ENCODE data around the gene EGFR. TPM values are rescaled to one million over a fixed set of nuclear protein-coding genes. Genes with fewer than 3 reads are reported as not detected.

Gene EGFR
- total RNA-seq, 1 experiment from 2014 or later: 52.7 TPM

DNA sequence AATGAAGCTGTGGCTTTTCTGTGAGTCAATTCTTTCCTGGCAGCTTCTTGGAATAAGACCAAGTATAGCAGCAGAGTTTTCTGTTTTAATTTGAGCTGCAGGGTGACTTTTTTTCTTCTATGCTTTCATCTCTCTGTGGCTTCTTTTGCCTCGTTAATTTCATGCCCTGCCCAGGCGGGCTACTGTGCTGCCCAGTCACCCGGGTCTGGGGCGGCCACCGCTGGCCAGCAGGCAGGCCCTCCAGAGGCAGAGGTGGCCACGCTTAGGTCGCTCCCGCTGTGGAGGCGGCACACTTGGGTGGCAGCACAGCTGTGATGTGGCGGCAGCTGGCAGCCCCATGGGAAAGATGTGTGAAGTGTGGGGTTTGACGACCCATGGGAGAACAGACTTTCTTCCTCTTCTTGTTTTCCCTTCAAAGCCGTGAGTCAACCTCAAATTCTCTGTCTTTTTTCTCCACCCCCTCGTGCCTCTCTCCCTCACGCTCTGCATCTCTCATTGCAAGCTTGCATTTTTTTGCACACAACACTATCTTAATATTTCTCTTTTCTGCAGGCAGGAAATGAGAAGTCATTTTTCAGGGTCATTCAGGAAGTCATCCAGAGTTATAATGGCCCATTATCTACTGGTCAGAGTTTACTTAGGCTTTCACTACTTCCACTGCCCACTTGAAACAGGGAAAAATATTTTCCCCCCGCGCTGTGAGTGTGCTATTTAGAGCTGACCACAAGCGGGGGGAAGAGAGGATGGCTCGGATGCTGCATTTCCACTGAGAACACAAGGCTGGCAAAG is 67.8 kb downstream of the EGFR start:
- in situ Hi-C loops (cut with HindIII; ENCODE audit: low pct_unique_long_range_greater_than_20kb, low sequenced_read_pairs): loop anchor here (25.0 kb wide), 1 partner anchor 249 kb away; no protein-coding TSS in a partner anchor
- DNase-seq (ENCODE audit: low read depth): peak; percentile 98

DNA sequence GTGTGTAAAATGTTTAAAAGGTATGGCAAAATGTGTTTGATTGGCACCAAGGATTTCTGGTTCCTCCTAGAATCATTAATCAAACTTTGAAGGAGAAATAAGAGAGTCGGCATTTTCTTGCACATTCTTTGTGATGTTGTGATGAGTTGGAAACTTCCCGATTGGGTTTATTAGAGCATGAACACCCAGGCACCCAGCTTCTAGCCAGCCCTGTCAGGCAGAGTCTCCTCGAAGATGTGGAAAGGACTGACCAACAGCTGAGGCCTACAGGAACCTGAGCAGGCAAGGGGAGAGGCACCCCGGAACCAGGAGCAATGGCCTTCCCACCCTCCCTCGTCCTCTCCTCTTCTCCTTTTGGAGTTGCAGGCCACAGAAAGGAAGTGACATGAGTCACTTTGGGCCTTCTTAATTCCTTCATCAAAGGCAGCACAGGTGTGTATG is 68.7 kb downstream of the EGFR start:
- in situ Hi-C loops (cut with HindIII; ENCODE audit: low pct_unique_long_range_greater_than_20kb, low sequenced_read_pairs): loop anchor here (25.0 kb wide), 1 partner anchor 250 kb away; no protein-coding TSS in a partner anchor
- peak; percentile 57 for DNase-seq (ENCODE audit: low read depth)

DNA sequence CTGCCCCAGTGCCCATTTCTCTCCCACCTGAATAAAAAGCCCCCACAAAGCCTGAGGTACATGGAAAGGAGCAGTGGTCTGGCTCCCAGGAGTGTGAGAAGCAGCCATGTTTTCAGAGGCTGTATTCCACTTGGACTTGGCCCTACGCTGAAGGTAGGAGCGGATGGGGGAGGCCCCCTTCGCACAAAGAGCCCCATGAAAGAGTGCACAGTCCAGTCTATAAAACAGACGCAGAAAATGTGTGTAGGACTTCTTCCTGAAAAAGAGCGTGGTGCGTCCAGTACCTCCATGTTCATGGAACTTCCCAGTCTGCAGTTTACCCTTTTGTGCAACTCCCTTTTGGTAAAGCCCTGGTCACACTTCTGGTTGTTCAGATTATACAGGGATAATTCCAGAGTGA is 69.3 kb downstream of the EGFR start:
- in situ Hi-C loops (cut with HindIII; ENCODE audit: low pct_unique_long_range_greater_than_20kb, low sequenced_read_pairs): loop anchor here (25.0 kb wide), 1 partner anchor 251 kb away; no protein-coding TSS in a partner anchor
- DNase-seq (ENCODE audit: low read depth): no peak

DNA sequence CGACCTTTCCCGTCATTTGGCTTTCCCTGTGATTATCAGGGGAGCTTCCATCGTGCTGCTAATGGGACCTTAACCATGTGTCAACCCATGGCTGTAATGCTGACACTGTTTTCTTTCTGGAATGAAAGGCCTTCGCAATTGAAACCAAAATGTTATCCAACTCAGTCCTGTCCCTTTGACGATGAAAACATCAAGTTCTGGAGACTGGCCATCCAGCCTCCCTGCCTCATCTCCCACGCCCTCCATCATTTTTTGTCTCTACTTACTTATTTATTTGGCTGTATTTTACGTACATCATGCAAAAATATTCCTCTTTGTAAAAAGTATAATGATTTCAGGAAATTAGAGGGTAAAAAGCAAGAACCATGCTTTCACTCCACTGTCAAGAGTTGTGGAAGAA is 69.8 kb downstream of the EGFR start:
- no peak for DNase-seq (ENCODE audit: low read depth)
- in situ Hi-C loops (cut with HindIII; ENCODE audit: low pct_unique_long_range_greater_than_20kb, low sequenced_read_pairs): loop anchor here (25.0 kb wide), 1 partner anchor 251 kb away; no protein-coding TSS in a partner anchor

DNA sequence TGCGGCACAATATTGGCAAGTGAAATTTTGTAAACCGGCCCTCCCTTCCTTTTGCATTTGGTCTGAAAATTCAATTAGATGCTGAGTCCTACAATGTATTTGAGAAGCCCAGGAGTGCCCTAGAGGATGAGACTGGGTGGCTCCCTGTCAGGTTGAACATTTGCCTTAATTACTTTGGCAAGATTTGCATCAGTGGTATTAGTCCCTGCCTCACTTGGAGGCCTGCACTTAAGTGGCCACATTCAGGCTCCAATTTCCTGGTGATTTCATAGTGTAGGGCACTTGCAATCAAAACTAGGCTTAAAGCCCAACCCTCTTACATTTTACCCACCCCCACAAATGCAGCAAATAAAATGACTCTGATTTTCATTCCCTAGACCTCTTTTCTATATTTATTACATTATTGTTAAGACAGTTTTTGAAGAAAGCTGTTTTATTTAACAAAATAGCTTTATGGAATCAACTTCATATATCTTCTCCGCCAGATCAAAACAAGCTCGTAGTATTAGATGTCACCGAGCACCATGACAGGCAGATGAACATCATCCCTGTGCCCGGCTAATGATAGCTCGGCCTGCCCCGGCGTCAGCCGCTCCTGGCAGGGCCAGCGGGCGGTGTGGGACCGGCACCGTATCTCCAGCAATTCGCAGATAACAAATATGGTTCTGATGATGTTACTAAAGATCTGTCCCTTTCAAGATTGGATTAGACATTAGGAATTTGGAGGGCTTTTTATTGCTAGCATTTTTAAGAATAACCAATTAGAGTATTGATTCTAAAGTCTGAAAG is 73.6 kb downstream of the EGFR start:
- no peak for DNase-seq (ENCODE audit: low read depth)
- in situ Hi-C loops (cut with HindIII; ENCODE audit: low pct_unique_long_range_greater_than_20kb, low sequenced_read_pairs): loop anchor here (25.0 kb wide), 1 partner anchor 255 kb away; no protein-coding TSS in a partner anchor

DNA sequence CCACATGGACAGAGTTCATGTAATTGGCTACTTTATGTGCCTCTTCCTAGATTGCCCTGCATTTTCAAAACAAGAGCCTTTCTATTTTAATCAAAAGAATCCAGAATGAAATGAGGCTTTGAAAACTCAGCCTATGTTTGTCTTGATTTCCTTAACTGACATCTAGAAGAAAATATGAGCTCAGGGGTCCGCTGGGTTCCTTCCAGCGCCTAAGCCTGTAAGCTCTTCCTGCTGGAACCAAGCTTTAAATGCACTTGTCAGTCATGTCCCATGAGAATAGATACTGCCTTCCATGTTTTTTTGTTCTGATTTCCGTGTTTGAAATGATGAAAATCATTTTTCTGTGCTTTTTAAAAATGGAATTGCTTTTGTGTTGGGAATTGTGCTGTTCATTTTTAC is 74.2 kb downstream of the EGFR start:
- no peak for DNase-seq (ENCODE audit: low read depth)
- in situ Hi-C loops (cut with HindIII; ENCODE audit: low pct_unique_long_range_greater_than_20kb, low sequenced_read_pairs): loop anchor here (25.0 kb wide), 1 partner anchor 256 kb away; no protein-coding TSS in a partner anchor

DNA sequence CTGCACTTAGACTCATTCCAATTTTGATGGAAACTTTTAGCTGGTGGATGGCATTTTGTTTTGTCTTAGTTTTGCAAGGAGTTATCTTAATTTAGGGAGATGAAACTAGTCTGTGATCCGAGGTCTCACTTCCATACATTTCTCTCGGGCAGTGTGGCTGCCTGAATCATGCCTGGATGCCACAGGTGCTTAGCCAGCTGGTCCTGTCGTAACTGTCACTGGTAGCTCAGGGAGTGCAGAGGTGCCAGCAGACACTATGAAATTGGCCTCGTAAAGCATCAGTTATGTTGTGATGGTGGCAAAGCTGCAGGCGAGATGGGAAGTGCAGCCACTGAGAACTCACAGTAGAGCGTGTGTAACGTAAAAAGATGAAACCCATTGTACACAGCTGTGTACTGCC is 74.9 kb downstream of the EGFR start:
- no peak for DNase-seq (ENCODE audit: low read depth)
- in situ Hi-C loops (cut with HindIII; ENCODE audit: low pct_unique_long_range_greater_than_20kb, low sequenced_read_pairs): loop anchor here (25.0 kb wide), 1 partner anchor 256 kb away; no protein-coding TSS in a partner anchor

DNA sequence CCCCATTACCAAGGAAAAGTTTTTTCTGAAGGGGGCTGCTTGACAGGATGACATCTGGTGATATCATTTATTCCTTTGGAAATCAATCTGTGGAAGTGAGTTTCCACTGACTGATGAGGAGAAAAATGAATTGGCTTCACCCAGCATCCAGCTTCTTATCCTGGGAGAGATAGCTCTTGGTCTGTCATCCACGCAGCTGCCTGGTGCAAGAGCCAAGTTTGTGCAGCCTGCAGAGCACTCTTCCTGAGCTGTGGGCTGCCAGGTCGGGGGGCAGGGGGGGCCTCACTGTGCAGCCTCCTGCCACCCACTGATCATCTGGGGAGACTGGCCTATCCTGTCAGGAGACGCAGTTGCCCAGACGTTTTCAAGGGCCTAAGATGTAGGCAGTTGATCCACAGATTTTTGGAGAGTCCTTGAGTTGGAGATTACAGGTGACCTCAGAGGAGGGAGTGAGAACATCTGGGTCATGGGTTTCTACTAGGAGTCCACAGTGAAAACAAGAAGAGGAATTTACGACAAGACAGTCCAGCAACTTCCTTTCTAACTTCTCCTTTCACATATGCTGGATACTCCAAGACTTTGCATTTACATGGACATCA is 75.4 kb downstream of the EGFR start:
- in situ Hi-C loops (cut with HindIII; ENCODE audit: low pct_unique_long_range_greater_than_20kb, low sequenced_read_pairs): loop anchor here (25.0 kb wide), 1 partner anchor 257 kb away; no protein-coding TSS in a partner anchor
- no peak for DNase-seq (ENCODE audit: low read depth)

DNA sequence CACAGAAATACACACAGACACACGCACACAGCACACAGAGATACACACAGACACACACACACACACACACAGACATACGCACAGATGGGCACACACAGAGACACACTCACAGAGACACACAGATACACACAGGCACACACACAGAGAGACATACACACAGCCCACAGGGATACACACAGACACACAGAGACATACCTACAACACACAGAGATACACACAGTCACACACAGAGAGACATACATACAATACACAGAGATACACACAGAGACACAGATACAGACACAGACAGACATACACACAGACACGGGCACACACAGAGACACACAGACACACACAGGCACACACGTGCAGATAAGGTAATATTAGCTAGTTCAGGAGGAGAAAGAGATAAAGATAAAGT is 76.9 kb downstream of the EGFR start:
- in situ Hi-C loops (cut with HindIII; ENCODE audit: low pct_unique_long_range_greater_than_20kb, low sequenced_read_pairs): loop anchor here (25.0 kb wide), 1 partner anchor 258 kb away; no protein-coding TSS in a partner anchor
- no peak for DNase-seq (ENCODE audit: low read depth)

DNA sequence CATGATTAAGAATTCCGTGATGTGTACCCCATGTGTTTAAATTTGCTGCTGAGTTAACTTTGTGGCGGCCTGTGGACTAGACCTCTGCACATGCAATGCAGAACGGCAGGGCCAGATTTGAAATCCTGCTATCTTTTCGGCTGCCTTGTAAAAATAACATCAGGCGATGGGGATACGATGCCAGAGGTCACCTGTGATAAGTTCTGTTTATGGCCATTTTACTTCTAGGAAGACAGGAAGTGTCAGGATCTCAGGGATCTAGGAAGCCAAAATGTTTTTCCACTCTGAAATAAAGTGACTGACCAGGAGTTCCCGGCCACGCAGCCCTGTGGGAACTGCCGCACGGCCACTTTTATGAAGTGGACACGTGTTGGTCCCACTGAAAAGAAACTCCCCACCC is 77.5 kb downstream of the EGFR start:
- in situ Hi-C loops (cut with HindIII; ENCODE audit: low pct_unique_long_range_greater_than_20kb, low sequenced_read_pairs): loop anchor here (25.0 kb wide), 1 partner anchor 259 kb away; no protein-coding TSS in a partner anchor
- no peak for DNase-seq (ENCODE audit: low read depth)

DNA sequence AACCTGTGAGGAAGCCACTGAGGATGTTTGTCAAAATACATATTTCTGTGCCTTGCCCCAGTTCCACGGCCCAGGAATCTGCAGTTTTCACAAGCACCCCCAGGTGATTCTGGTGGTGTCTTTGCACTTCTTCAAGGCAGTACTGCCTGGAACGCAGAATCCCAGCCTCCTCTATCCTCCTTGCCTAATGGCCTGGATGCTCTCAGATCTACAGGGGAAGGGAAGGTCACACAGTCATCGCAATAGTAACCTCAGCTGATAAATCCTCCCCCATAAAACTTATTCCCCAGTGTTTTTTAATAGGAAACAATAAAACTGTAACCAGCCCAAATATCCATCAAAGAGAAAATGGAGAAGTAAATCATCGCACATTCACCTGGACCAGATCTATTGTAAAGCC is 78.3 kb downstream of the EGFR start:
- in situ Hi-C loops (cut with HindIII; ENCODE audit: low pct_unique_long_range_greater_than_20kb, low sequenced_read_pairs): loop anchor here (25.0 kb wide), 1 partner anchor 260 kb away; no protein-coding TSS in a partner anchor
- DNase-seq (ENCODE audit: low read depth): no peak

DNA sequence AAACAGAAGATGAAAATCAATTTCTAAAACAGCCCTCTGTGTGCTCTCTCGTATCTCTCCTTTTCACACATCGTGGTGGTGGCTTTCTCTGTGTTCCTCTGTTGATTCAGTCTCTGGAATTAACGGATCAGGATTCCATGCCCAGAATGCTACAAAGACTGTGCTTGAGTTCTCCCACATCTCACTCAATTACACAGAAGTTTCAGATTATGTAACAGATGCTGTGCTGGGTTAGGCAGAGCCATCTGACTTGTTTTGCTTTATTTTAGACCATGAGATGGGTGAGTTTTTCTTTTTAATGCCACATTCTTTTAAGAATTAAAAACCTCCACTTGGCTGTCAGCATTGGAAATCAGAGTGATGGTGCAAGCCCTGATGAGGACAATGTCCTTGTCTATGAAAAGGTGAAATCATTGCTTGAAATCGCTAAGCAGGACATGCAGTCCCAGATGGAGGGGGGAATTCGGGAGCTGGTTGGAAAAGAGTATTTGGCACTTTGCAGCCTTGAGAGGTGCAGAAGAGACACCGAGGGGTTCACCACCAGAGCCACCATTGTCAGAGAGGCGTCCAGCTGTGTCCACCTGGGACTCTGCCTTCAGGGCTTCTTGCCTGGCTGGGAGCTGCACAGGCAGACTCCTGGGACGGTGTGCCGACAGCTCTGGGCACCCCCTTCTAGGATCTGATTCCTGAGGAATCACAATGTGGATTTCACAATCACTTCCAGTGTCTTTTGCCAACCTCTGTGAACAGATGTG is 80.4 kb downstream of the EGFR start:
- in situ Hi-C loops (cut with HindIII; ENCODE audit: low pct_unique_long_range_greater_than_20kb, low sequenced_read_pairs): loop anchor here (25.0 kb wide), 1 partner anchor 262 kb away; no protein-coding TSS in a partner anchor
- DNase-seq (ENCODE audit: low read depth): no peak

DNA sequence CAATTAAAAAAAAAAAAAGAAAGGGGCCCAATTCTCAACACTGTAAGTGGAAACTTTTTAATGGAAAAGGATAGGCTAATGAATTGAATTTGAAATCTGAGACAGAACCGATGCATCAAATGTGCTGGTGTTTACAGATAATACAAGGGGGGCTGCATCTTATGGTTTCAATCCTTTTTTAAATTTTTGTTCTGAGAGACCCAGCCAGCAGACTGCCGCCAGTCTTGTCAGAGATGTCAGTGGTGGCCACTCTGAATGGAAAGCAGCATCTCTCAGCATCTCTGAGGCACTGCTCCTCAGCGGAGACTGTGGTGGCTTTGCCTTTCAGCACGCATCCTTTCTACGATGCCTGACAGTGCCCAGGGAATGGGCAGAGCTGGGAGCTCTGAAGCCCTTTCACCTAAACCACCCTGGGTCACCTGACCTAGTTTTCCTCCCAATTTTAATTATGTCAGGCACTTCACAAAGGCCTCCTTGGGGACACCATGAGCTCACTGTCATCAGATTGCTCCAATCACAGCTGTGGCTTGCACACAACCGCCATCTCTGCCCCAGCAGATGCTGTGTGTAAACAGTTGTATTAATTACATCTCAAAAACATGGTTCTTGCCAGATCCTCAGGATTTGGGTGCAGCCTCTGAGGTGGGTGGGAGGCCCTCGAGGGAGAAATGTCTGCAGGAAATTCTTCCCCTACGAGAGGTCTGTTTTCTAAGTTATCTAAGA is 81.2 kb downstream of the EGFR start:
- in situ Hi-C loops (cut with HindIII; ENCODE audit: low pct_unique_long_range_greater_than_20kb, low sequenced_read_pairs): loop anchor here (25.0 kb wide), 1 partner anchor 263 kb away; no protein-coding TSS in a partner anchor
- no peak for DNase-seq (ENCODE audit: low read depth)

DNA sequence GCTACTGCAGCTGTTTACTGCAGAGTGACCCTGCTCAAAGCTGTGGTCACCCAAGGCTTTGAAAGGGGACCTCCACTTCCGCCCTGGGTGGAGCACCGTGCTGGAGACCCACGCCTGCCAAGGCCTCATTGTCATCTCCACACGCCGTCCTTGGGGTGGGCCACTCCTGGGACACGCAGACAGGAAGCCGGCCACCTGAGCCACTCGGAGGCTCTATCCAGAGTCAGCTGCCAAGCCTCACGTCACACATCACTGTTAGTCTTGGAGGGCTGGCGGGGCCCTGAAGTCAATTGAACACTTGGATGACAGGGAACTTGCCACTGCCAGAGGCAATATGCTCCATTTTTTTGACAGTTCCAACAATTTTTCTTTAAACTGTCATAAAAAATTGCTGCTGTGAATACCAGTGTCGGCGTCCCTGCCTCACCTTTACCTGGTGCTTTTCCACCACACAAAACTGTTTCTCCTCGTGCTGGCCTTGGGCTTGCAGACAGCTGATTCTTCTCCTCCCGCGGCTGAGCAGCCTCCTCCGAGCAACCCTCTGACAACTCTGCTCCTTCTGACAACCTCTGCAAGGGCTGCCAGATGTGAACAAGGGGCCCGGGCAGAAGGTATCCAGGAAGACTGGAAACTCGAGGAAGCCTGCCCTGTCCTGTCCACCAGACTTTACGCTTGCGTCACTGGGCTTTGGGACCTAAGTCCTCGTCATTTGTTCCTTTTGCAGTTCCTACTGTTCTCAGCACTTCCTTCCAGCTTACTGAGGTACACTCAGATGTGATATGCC is 81.9 kb downstream of the EGFR start:
- no peak for DNase-seq (ENCODE audit: low read depth)
- in situ Hi-C loops (cut with HindIII; ENCODE audit: low pct_unique_long_range_greater_than_20kb, low sequenced_read_pairs): no loop called here

DNA sequence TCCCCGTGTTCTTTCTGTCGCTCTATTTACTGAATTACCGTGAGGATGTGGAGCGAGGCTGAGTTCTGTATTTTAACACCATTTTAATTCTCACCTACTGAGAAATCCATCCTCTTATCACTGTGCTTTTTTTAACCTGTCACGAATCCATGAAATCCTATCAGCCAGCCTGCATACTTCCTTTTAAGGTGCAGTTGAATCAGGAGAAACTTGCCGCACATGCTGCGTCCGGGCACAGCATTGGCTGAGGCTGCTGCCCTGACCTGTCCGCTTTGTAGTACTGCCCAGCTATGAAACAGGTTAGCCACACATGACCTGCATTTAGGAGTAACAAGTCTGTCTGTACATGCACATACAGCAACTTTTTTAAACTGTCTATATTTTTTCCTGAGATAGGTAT is 82.5 kb downstream of the EGFR start:
- in situ Hi-C loops (cut with HindIII; ENCODE audit: low pct_unique_long_range_greater_than_20kb, low sequenced_read_pairs): no loop called here
- no peak for DNase-seq (ENCODE audit: low read depth)

DNA sequence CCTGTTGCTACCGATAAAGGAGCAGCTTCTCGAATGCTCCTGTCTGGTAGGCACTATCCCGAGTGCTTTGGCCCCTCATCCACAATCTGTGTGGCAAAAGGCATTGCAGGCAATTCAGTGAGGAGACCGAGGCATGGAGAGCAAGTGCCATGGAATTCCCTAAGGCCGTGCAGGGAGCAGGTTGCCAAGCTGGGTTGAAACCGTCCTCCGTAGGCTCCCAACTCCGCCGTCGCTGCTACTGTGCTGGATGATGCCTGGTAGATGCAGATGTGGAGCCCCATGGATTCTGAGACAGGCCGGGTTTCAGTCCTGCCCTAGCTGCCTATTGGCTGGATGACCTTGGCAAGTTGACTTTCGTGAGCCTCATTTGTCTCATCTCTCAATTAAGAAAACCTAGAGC is 85.3 kb downstream of the EGFR start:
- DNase-seq (ENCODE audit: low read depth): no peak
- in situ Hi-C loops (cut with HindIII; ENCODE audit: low pct_unique_long_range_greater_than_20kb, low sequenced_read_pairs): no loop called here
